Fibroblast of lung (primary cell): ENCODE measurements around the gene C4orf17.

ENCODE experiments used
- EZH2 ChIP-seq: IDR thresholded peaks from 2 replicates; pipeline ENCODE4 v1.5.1; 2012; ENCODE audit warnings: low read length, control low read depth, mild to moderate bottlenecking; ENCODE audit errors: missing control alignments
- TF ChIP-seq, protein P1 (sequence below), 2 donors: IDR thresholded peaks in 1 of 2; conservative IDR thresholded peaks in 1 of 2; 1 replicate in 1 of 2; 2 replicates in 1 of 2; pipeline ENCODE4 v1.5.1; 2011 to 2012; ENCODE audit warnings: low read length in 2 of 2, control low read depth in 1 of 2, inconsistent platforms in 1 of 2, low read depth in 1 of 2, mild to moderate bottlenecking in 1 of 2

DNA sequence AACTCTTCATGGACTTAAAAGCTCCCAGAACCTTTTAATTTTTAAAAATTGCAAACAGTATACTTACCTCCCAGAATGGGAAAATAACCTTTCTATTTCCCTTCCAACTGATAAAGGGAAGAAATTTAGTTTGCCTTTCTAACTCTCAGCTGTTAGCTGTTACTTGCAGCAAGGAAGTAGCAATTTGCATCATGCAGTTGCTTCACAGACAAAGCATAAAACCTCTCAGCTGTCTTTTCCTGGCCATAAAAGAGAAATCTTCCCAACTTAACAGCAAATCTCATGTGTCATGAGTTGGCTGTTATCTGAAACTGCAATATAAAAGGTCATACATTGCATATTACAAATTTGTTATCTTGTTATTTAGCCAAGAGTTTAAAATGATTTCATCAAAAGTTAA, 18.4 kb downstream of the C4orf17 start:
- TF ChIP-seq, protein P1, sequence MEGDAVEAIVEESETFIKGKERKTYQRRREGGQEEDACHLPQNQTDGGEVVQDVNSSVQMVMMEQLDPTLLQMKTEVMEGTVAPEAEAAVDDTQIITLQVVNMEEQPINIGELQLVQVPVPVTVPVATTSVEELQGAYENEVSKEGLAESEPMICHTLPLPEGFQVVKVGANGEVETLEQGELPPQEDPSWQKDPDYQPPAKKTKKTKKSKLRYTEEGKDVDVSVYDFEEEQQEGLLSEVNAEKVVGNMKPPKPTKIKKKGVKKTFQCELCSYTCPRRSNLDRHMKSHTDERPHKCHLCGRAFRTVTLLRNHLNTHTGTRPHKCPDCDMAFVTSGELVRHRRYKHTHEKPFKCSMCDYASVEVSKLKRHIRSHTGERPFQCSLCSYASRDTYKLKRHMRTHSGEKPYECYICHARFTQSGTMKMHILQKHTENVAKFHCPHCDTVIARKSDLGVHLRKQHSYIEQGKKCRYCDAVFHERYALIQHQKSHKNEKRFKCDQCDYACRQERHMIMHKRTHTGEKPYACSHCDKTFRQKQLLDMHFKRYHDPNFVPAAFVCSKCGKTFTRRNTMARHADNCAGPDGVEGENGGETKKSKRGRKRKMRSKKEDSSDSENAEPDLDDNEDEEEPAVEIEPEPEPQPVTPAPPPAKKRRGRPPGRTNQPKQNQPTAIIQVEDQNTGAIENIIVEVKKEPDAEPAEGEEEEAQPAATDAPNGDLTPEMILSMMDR (conservative IDR thresholded peaks at IDR 0.05 in 1 of 2, IDR thresholded peaks at IDR 0.05 in 1 of 2; ENCODE audit: low read depth in 1 of 2, low read length in 2 of 2) = no peak
- no peak for TF ChIP-seq EZH2
